A673 (cell line): Measurements from ENCODE around the gene CUEDC2. TPM values are rescaled to one million over a fixed set of nuclear protein-coding genes. Genes with fewer than 3 reads are reported as not detected.

ENCODE experiments used
- BruUV-seq: library from RNA; stranded (reverse); fragments of 400-500 nt; replicated peaks from 2 replicates; lab custom pipeline; 2021; lab: Mats Ljungman, UMichigan
- CTCF ChIA-PET: fragments of 300-600 bp; sonication (Branson Sonifier 250); formaldehyde crosslinking; loops from one replicate; lab custom pipeline; 2022; ENCODE audit warnings: antibody characterized with exemption; lab: Charles Lee
- POLR2A ChIA-PET: fragments of 300-600 bp; sonication (Branson Sonifier 250); formaldehyde crosslinking; loops from one replicate; lab custom pipeline; 2022; ENCODE audit warnings: antibody characterized with exemption; ENCODE audit not compliant: low non-redundant PET; lab: Charles Lee
- DNase-seq: peaks from one replicate; pipeline ENCODE4 v3.0.0-alpha.2; 2015; ENCODE audit warnings: low spot score
- H3K27ac ChIP-seq: fragments of 200-600 bp; sonication (generic); 2 replicates; pipeline ENCODE4 v1.5.1; 2016; ENCODE audit warnings: mixed run types, low read depth, mild to moderate bottlenecking, mixed read lengths, antibody characterized with exemption, low read length; ENCODE audit not compliant: poor library complexity, severe bottlenecking
- H3K27me3 ChIP-seq: fragments of 200-600 bp; sonication (generic); replicated peaks from 2 replicates; pipeline ENCODE4 v1.6.1; 2017; ENCODE audit warnings: mixed run types, low read depth, mild to moderate bottlenecking, mixed read lengths, antibody characterized with exemption, low read length; ENCODE audit not compliant: insufficient read depth, poor library complexity
- H3K36me3 ChIP-seq: fragments of 200-600 bp; sonication (generic); 2 replicates; pipeline ENCODE4 v1.6.1; 2016; ENCODE audit warnings: mixed run types, mild to moderate bottlenecking, mixed read lengths, antibody characterized with exemption, low read length; ENCODE audit not compliant: insufficient read depth, poor library complexity, severe bottlenecking
- H3K4me1 ChIP-seq: fragments of 200-600 bp; sonication (generic); 2 replicates; pipeline ENCODE4 v1.6.1; 2017; ENCODE audit warnings: mixed run types, mild to moderate bottlenecking, mixed read lengths, antibody characterized with exemption, low read length; ENCODE audit not compliant: insufficient read depth, poor library complexity, severe bottlenecking
- H3K4me3 ChIP-seq: fragments of 200-600 bp; sonication (generic); 2 replicates; pipeline ENCODE4 v1.5.1; 2016; ENCODE audit warnings: low read depth, mixed run types, mild to moderate bottlenecking, mixed read lengths, low read length; ENCODE audit not compliant: poor library complexity, severe bottlenecking
- H3K9me3 ChIP-seq: fragments of 200-600 bp; sonication (generic); 2 replicates; pipeline ENCODE4 v1.6.1; 2016; ENCODE audit warnings: mixed run types, low read depth, mild to moderate bottlenecking, mixed read lengths, antibody characterized with exemption, low read length; ENCODE audit not compliant: poor library complexity, severe bottlenecking
- EZH2 ChIP-seq: fragments of 200-600 bp; sonication (generic); IDR thresholded peaks from 2 replicates; pipeline ENCODE4 v1.6.1; 2017; ENCODE audit warnings: borderline replicate concordance, low read depth, mild to moderate bottlenecking, mixed read lengths, antibody characterized with exemption, low read length; ENCODE audit not compliant: poor library complexity, severe bottlenecking
- intact Hi-C: fragments of 100-400 bp; cut with micrococcal nuclease; formaldehyde crosslinking; loops from one replicate; pipeline ENCODE4 v1.10.0; 2022; ENCODE audit not compliant: unreplicated experiment
- total RNA-seq: library from RNA; stranded (reverse); gene quantifications from 2 replicates; pipeline ENCODE4 v1.2.3, GENCODE V29; 2021
- TF ChIP-seq, protein P1 (sequence below): fragments of 300-800, 200-600 bp; sonication (generic); conservative IDR thresholded peaks from 2 replicates; pipeline ENCODE4 v1.5.1; 2017; ENCODE audit warnings: low read depth, mild to moderate bottlenecking, antibody characterized with exemption, low read length, moderate library complexity, mixed read lengths

Gene CUEDC2
- total RNA-seq, 1 experiment from 2014 or later: 63.7 TPM

DNA sequence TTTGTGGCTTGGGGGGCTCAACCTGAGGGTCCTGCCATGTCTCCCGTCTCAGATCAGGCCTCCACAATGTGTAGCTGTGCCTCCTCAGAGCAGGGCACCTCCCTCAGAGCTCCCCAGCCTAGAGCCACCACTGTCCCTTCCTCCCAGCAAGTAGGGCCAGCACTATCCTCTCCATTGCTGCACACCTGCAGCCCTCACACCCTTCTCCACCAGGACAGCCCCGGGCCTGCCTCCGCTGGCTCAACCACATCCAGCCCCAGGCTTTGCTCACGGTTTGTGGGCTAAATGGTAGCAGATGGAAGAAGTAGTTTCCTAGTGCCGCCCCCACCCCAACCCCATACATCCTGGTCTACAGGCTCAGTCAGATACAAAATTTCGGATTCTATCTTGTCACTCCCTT is 26.7 kb downstream of the CUEDC2 start:
- Histone ChIP-seq H3K9me3 (no peaks in the 10 kb centered on the region), H3K4me3 (no peak overlapping the region), H3K36me3 (no peaks in the 10 kb centered on the region), H3K4me1 (peaks cover 20% of the 10 kb centered on the region), H3K27me3 (no peaks in the 10 kb centered on the region), H3K27ac (no peak overlapping the region)
- ChIA-PET POLR2A (no interaction called here), CTCF (interaction anchor here (0.5 to 1.2 kb wide), 2 partner anchors 11 to 178 kb away, joined by 4 read pairs; no protein-coding TSS in a partner anchor)
- no peak for TF ChIP-seq EZH2
- TF ChIP-seq, protein P1, sequence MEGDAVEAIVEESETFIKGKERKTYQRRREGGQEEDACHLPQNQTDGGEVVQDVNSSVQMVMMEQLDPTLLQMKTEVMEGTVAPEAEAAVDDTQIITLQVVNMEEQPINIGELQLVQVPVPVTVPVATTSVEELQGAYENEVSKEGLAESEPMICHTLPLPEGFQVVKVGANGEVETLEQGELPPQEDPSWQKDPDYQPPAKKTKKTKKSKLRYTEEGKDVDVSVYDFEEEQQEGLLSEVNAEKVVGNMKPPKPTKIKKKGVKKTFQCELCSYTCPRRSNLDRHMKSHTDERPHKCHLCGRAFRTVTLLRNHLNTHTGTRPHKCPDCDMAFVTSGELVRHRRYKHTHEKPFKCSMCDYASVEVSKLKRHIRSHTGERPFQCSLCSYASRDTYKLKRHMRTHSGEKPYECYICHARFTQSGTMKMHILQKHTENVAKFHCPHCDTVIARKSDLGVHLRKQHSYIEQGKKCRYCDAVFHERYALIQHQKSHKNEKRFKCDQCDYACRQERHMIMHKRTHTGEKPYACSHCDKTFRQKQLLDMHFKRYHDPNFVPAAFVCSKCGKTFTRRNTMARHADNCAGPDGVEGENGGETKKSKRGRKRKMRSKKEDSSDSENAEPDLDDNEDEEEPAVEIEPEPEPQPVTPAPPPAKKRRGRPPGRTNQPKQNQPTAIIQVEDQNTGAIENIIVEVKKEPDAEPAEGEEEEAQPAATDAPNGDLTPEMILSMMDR: no peak
- BruUV-seq: no TSS peak
- no peak for DNase-seq
- intact Hi-C loops: no loop called here

GRCh38 chr10:102405108-102405571 is 27.2 kb downstream of the CUEDC2 start:
- TF ChIP-seq, protein P1: no peak
- no peak for TF ChIP-seq EZH2
- no TSS peak for BruUV-seq
- no peaks in the 10 kb centered on the region for H3K9me3 ChIP-seq
- CTCF ChIA-PET: interaction anchor here (0.5 kb wide), 1 partner anchor 10 kb away, joined by 4 read pairs; no protein-coding TSS in a partner anchor
- POLR2A ChIA-PET: no interaction called here
- no peaks in the 10 kb centered on the region for H3K27me3 ChIP-seq
- H3K4me3 ChIP-seq: no peak overlapping the region
- peaks cover 15% of the 10 kb centered on the region for H3K4me1 ChIP-seq
- DNase-seq: no peak
- H3K36me3 ChIP-seq: no peaks in the 10 kb centered on the region
- intact Hi-C loops: no loop called here
- no peak overlapping the region for H3K27ac ChIP-seq

GRCh38 chr10:102404361-102405107 is 27.8 kb downstream of the CUEDC2 start:
- BruUV-seq: no TSS peak
- H3K27me3 ChIP-seq: no peaks in the 10 kb centered on the region
- intact Hi-C loops: no loop called here
- peaks cover 13% of the 10 kb centered on the region for H3K4me1 ChIP-seq
- no peak overlapping the region for H3K27ac ChIP-seq
- CTCF ChIA-PET: interaction anchor here (0.9 to 1.5 kb wide), 3 partner anchors 16 to 235 kb away, joined by 3 to 7 read pairs (median 5); partner anchors contain the start of gene FBXL15
- H3K9me3 ChIP-seq: no peaks in the 10 kb centered on the region
- DNase-seq: no peak
- no peaks in the 10 kb centered on the region for H3K36me3 ChIP-seq
- POLR2A ChIA-PET: no interaction called here
- TF ChIP-seq, protein P1: no peak
- no peak for TF ChIP-seq EZH2
- H3K4me3 ChIP-seq: no peak overlapping the region
